Activated naive CD4-positive, alpha-beta T cell treated with anti-CD3 and anti-CD28 coated beads, Interleukin-2, amount 50 U/mL, for 16 hours (primary cell): ENCODE measurements around the gene LRRC27.

ENCODE experiments used
- DNase-seq: peaks from one replicate; pipeline ENCODE4 v3.0.0-alpha.2; 2020

The LRRC27 gene

GRCh38 chr10:132418527-132419416, 86.8 kb downstream of the LRRC27 start:
- DNase-seq = no peak

- no peak for DNase-seq
These were observed 87.8 kb downstream of the LRRC27 start for GRCh38 chr10:132419538-132420468.

GRCh38 chr10:132420469-132420980, 88.5 kb downstream of the LRRC27 start:
- no peak for DNase-seq

- no peak for DNase-seq
These were observed 89.2 kb downstream of the LRRC27 start for GRCh38 chr10:132420981-132421846.

- no peak for DNase-seq
These were observed 90.1 kb downstream of the LRRC27 start for GRCh38 chr10:132421847-132422751.

GRCh38 chr10:132422903-132423825, 91.2 kb downstream of the LRRC27 start:
- DNase-seq = no peak

- no peak for DNase-seq
These were observed 92.2 kb downstream of the LRRC27 start for GRCh38 chr10:132423966-132424861.

- no peak for DNase-seq
These were observed 93.2 kb downstream of the LRRC27 start for GRCh38 chr10:132425029-132425756.

GRCh38 chr10:132425757-132426155, 93.8 kb downstream of the LRRC27 start:
- no peak for DNase-seq

GRCh38 chr10:132427006-132427771, 95.2 kb downstream of the LRRC27 start:
- no peak for DNase-seq

GRCh38 chr10:132427939-132428367, 96.0 kb downstream of the LRRC27 start:
- no peak for DNase-seq

GRCh38 chr10:132428486-132428995, 96.5 kb downstream of the LRRC27 start:
- DNase-seq = no peak
